IMR-90 (cell line): ENCODE data around the gene CREB5.
"Not testable (repeated sequence)": the region's sequence is repeated elsewhere in the genome, so short reads cannot be mapped to it uniquely, and the experiment has no call there.

ENCODE experiments used
- BHLHE40 ChIP-seq: fragments of 150-350 bp; IDR thresholded peaks from 2 replicates; pipeline ENCODE4 v1.6.1; 2016; ENCODE audit warnings: mild to moderate bottlenecking, low read depth, low read length
- CEBPB ChIP-seq: IDR thresholded peaks from 2 replicates; pipeline ENCODE4 v1.6.1; 2012; ENCODE audit warnings: low read depth, low read length, improper control_type of control experiment
- POLR2A ChIP-seq: IDR thresholded peaks from 2 replicates; pipeline ENCODE4 v1.6.1; 2012; ENCODE audit warnings: mild to moderate bottlenecking, low read depth, low read length
- RAD21 ChIP-seq: IDR thresholded peaks from 2 replicates; pipeline ENCODE4 v1.6.1; 2012; ENCODE audit warnings: low read length, improper control_type of control experiment
- USF2 ChIP-seq: fragments of 150-350 bp; IDR thresholded peaks from 2 replicates; pipeline ENCODE4 v1.6.1; 2017; ENCODE audit warnings: mild to moderate bottlenecking, antibody characterized with exemption, low read length, low read depth
- TF ChIP-seq, protein P1 (sequence below): conservative IDR thresholded peaks from 2 replicates; pipeline ENCODE4 v1.5.1; 2012; ENCODE audit warnings: mild to moderate bottlenecking, low read depth, low read length, improper control_type of control experiment

DNA sequence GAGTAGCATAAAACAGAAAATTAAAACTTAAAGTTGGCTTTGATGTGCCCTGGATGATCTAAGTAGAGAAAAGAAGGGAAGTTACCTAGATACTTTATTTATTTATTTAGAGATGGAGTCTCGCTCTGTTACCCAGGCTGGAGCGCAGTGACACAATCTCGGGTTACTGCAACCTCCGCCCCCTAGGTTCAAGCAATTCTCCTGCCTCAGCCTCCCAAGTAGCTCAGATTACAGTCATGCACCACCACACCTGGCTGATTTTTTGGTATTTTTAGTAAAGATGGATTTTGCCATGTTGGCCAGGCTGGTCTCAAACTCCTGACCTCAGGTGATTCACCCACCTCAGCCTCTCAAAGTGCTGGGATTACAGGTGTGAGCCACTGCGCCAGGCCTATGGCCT is 373.8 kb downstream of the CREB5 start:
- TF ChIP-seq, protein P1, sequence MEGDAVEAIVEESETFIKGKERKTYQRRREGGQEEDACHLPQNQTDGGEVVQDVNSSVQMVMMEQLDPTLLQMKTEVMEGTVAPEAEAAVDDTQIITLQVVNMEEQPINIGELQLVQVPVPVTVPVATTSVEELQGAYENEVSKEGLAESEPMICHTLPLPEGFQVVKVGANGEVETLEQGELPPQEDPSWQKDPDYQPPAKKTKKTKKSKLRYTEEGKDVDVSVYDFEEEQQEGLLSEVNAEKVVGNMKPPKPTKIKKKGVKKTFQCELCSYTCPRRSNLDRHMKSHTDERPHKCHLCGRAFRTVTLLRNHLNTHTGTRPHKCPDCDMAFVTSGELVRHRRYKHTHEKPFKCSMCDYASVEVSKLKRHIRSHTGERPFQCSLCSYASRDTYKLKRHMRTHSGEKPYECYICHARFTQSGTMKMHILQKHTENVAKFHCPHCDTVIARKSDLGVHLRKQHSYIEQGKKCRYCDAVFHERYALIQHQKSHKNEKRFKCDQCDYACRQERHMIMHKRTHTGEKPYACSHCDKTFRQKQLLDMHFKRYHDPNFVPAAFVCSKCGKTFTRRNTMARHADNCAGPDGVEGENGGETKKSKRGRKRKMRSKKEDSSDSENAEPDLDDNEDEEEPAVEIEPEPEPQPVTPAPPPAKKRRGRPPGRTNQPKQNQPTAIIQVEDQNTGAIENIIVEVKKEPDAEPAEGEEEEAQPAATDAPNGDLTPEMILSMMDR, result not testable (repeated sequence)
- not testable (repeated sequence) for TF ChIP-seq POLR2A, CEBPB, BHLHE40, RAD21, USF2
